ENCODE data around the gene ADAMTS17.

- TF ChIP-seq CTCF (IDR thresholded peaks at IDR 0.05) (no peak), POLR2A (IDR thresholded peaks at IDR 0.05) (no peak)
Observed at GRCh38 chr15:100292010-100292409, 49.8 kb downstream of the ADAMTS17 start.
